Osteocyte (in vitro differentiated cells): ENCODE results near the gene RANBP3. TPM values are rescaled to one million over a fixed set of nuclear protein-coding genes. Genes with fewer than 3 reads are reported as not detected.

ENCODE experiments used
- DNase-seq: peaks from one replicate; pipeline ENCODE4 v3.0.0; 2021; ENCODE audit warnings: mixed read lengths; ENCODE audit not compliant: unreplicated experiment; ENCODE audit errors: extremely low spot score
- H3K27ac Mint-ChIP-seq: one replicate; pipeline ENCODE4 v1.8.0; 2021; ENCODE audit warnings: mild to moderate bottlenecking, mixed read lengths; ENCODE audit not compliant: unreplicated experiment
- H3K27me3 Mint-ChIP-seq: one replicate; pipeline ENCODE4 v1.8.0; 2021; ENCODE audit warnings: mixed read lengths; ENCODE audit not compliant: unreplicated experiment
- H3K36me3 Mint-ChIP-seq: one replicate; pipeline ENCODE4 v1.8.0; 2021; ENCODE audit warnings: mixed read lengths; ENCODE audit not compliant: unreplicated experiment
- H3K4me1 Mint-ChIP-seq: one replicate; pipeline ENCODE4 v1.8.0; 2021; ENCODE audit warnings: mixed read lengths; ENCODE audit not compliant: unreplicated experiment
- H3K4me3 Mint-ChIP-seq: one replicate; pipeline ENCODE4 v1.8.0; 2021; ENCODE audit warnings: mild to moderate bottlenecking, moderate library complexity, mixed read lengths; ENCODE audit not compliant: unreplicated experiment
- H3K9me3 Mint-ChIP-seq: one replicate; pipeline ENCODE4 v1.8.0; 2021; ENCODE audit warnings: mixed read lengths; ENCODE audit not compliant: unreplicated experiment
- CTCF ChIP-seq: fragments of 200-600 bp; sonication (generic); IDR thresholded peaks from 2 replicates; pipeline ENCODE4 v1.5.0; 2021; ENCODE audit warnings: antibody characterized with exemption, mild to moderate bottlenecking, moderate library complexity
- total RNA-seq: library from RNA; stranded (reverse); gene quantifications from 2 replicates; pipeline ENCODE4 v1.2.1, GENCODE V29; 2021

RANBP3 gene
- total RNA-seq, 1 donor from 2014 or later: 74.9 TPM

- Mint-ChIP-seq H3K9me3 (no peaks in the 10 kb centered on the region), H3K4me3 (no peak overlapping the region), H3K27ac (peak overlapping the region; percentile 85), H3K27me3 (no peaks in the 10 kb centered on the region), H3K36me3 (peaks cover 7% of the 10 kb centered on the region), H3K4me1 (peaks cover 21% of the 10 kb centered on the region)
- no peak for TF ChIP-seq CTCF
- no peak for DNase-seq
These were observed 62.8 kb downstream of the RANBP3 start for GRCh38 chr19:5914946-5915781.

GRCh38 chr19:5914358-5914774, 63.6 kb downstream of the RANBP3 start:
- Mint-ChIP-seq H3K27me3 (no peaks in the 10 kb centered on the region), H3K27ac (peak overlapping the region; percentile 85), H3K4me1 (peaks cover 21% of the 10 kb centered on the region), H3K9me3 (no peaks in the 10 kb centered on the region), H3K36me3 (peaks cover 13% of the 10 kb centered on the region), H3K4me3 (no peak overlapping the region)
- no peak for DNase-seq
- no peak for TF ChIP-seq CTCF

GRCh38 chr19:5913739-5914357, 64.1 kb downstream of the RANBP3 start, which contains the start of gene CAPS:
TSS of gene CAPS (plus strand) at chr19:5914254. CDS start at chr19:5914407, 153 bp downstream.
- Mint-ChIP-seq H3K27ac (peak within 1 kb of the TSS; percentile 85), H3K36me3 (peaks cover 14% of the 10 kb centered on the region), H3K9me3 (no peaks in the 10 kb centered on the region), H3K27me3 (no peaks in the 10 kb centered on the region), H3K4me1 (peaks cover 21% of the 10 kb centered on the region), H3K4me3 (no peak within 1 kb of the TSS)
- peak; percentile 92 for DNase-seq
- TF ChIP-seq CTCF: no peak

- Mint-ChIP-seq H3K36me3 (peaks cover 8% of the 10 kb centered on the region), H3K4me1 (peaks cover 22% of the 10 kb centered on the region), H3K27me3 (no peaks in the 10 kb centered on the region), H3K27ac (no peak overlapping the region), H3K9me3 (no peaks in the 10 kb centered on the region), H3K4me3 (no peak overlapping the region)
- DNase-seq: no peak
- no peak for TF ChIP-seq CTCF
These were observed 66.6 kb downstream of the RANBP3 start for GRCh38 chr19:5911366-5911765.

GRCh38 chr19:5910638-5910907, 67.4 kb downstream of the RANBP3 start:
- H3K4me3 Mint-ChIP-seq: no peak overlapping the region
- no peak for TF ChIP-seq CTCF
- H3K9me3 Mint-ChIP-seq: no peaks in the 10 kb centered on the region
- DNase-seq: no peak
- no peaks in the 10 kb centered on the region for H3K27me3 Mint-ChIP-seq
- H3K27ac Mint-ChIP-seq: no peak overlapping the region
- peaks cover 7% of the 10 kb centered on the region for H3K36me3 Mint-ChIP-seq
- peaks cover 21% of the 10 kb centered on the region for H3K4me1 Mint-ChIP-seq
